KMS-11 (cell line): Measurements from ENCODE around the gene SLC25A26.

Experiments
- H2AFZ ChIP-seq: fragments of 200-600 bp; sonication (generic); 2 replicates; pipeline ENCODE4 v1.6.1; 2016; ENCODE audit warnings: antibody characterized with exemption, mixed run types, low read depth
- H3K27ac ChIP-seq: fragments of 200-600 bp; sonication (generic); 2 replicates; pipeline ENCODE4 v1.6.1; 2016; ENCODE audit warnings: mild to moderate bottlenecking, mixed run types
- H3K27me3 ChIP-seq: fragments of 200-600 bp; sonication (generic); 2 replicates; pipeline ENCODE4 v1.6.1; 2017; ENCODE audit warnings: mild to moderate bottlenecking, low read depth, mixed run types, moderate library complexity; ENCODE audit not compliant: insufficient read depth
- H3K36me3 ChIP-seq: fragments of 200-600 bp; sonication (generic); 2 replicates; pipeline ENCODE4 v1.6.1; 2017; ENCODE audit warnings: mild to moderate bottlenecking, mixed run types; ENCODE audit not compliant: insufficient read depth
- H3K4me1 ChIP-seq: fragments of 200-600 bp; sonication (generic); 2 replicates; pipeline ENCODE4 v1.6.1; 2016; ENCODE audit warnings: mild to moderate bottlenecking, low read depth, mixed run types; ENCODE audit not compliant: poor library complexity, severe bottlenecking
- H3K4me2 ChIP-seq: fragments of 200-600 bp; sonication (generic); 2 replicates; pipeline ENCODE4 v1.7.0; 2016; ENCODE audit warnings: mild to moderate bottlenecking, mixed run types
- H3K4me3 ChIP-seq: fragments of 200-600 bp; sonication (generic); IDR thresholded peaks from 2 replicates; pipeline ENCODE4 v1.6.1; 2017; ENCODE audit warnings: low read depth, low read length, mixed read lengths; ENCODE audit not compliant: insufficient read depth
- H3K79me2 ChIP-seq: fragments of 200-600 bp; sonication (generic); 2 replicates; pipeline ENCODE4 v1.6.1; 2016; ENCODE audit warnings: low read depth, mixed run types; ENCODE audit not compliant: insufficient read depth
- H3K9ac ChIP-seq: fragments of 200-600 bp; sonication (generic); 2 replicates; pipeline ENCODE4 v1.6.1; 2016; ENCODE audit warnings: mild to moderate bottlenecking, mixed run types
- H4K20me1 ChIP-seq: fragments of 200-600 bp; sonication (generic); 2 replicates; pipeline ENCODE4 v1.6.1; 2016; ENCODE audit warnings: mild to moderate bottlenecking, mixed run types; ENCODE audit not compliant: insufficient read depth
- CTCF ChIP-seq: fragments of 200-600 bp; sonication (generic); conservative IDR thresholded peaks from 2 replicates; pipeline ENCODE4 v1.6.1; 2017; ENCODE audit warnings: low read depth, mild to moderate bottlenecking, antibody characterized with exemption, low read length, moderate library complexity, mixed read lengths

Gene SLC25A26

GRCh38 chr3:66208189-66208588 lies 12.6 kb upstream of the SLC25A26 start:
- Histone ChIP-seq H3K4me2 (no peak overlapping the region), H2AFZ (no peak overlapping the region), H3K9ac (no peak overlapping the region), H3K4me3 (no peak overlapping the region), H3K79me2 (no peaks in the 10 kb centered on the region), H3K36me3 (no peaks in the 10 kb centered on the region), H3K27ac (no peak overlapping the region), H4K20me1 (no peaks in the 10 kb centered on the region), H3K27me3 (no peaks in the 10 kb centered on the region), H3K4me1 (peaks cover 28% of the 10 kb centered on the region)
- no peak for TF ChIP-seq CTCF

GRCh38 chr3:66210687-66211295 lies 10.0 kb upstream of the SLC25A26 start:
- Histone ChIP-seq H3K4me2 (peak overlapping the region; percentile 72; the same call in 1 of the 2 replicates), H2AFZ (no peak overlapping the region), H3K27me3 (no peaks in the 10 kb centered on the region), H3K4me3 (no peak overlapping the region), H4K20me1 (no peaks in the 10 kb centered on the region), H3K27ac (no peak overlapping the region), H3K9ac (no peak overlapping the region), H3K4me1 (peaks cover 28% of the 10 kb centered on the region), H3K79me2 (no peaks in the 10 kb centered on the region), H3K36me3 (no peaks in the 10 kb centered on the region)
- no peak for TF ChIP-seq CTCF

- Histone ChIP-seq H3K4me3 (no peak overlapping the region), H3K27ac (peak overlapping the region; percentile 44; the same call in 1 of the 2 replicates), H3K4me1 (peaks cover 28% of the 10 kb centered on the region), H2AFZ (no peak overlapping the region), H3K36me3 (no peaks in the 10 kb centered on the region), H3K4me2 (peak overlapping the region; percentile 72), H3K79me2 (no peaks in the 10 kb centered on the region), H3K27me3 (no peaks in the 10 kb centered on the region), H4K20me1 (no peaks in the 10 kb centered on the region), H3K9ac (no peak overlapping the region)
- no peak for TF ChIP-seq CTCF
These were observed 9.0 kb upstream of the SLC25A26 start for GRCh38 chr3:66211779-66212178.

- TF ChIP-seq CTCF = no peak
- no peaks in the 10 kb centered on the region for H4K20me1 ChIP-seq
- H2AFZ ChIP-seq = no peak overlapping the region
- no peaks in the 10 kb centered on the region for H3K36me3 ChIP-seq
- H3K4me2 ChIP-seq = no peak overlapping the region
- H3K9ac ChIP-seq = no peak overlapping the region
- H3K4me1 ChIP-seq = peaks cover 31% of the 10 kb centered on the region
- no peak overlapping the region for H3K27ac ChIP-seq
- no peaks in the 10 kb centered on the region for H3K27me3 ChIP-seq
- no peaks in the 10 kb centered on the region for H3K79me2 ChIP-seq
- no peak overlapping the region for H3K4me3 ChIP-seq
These were observed 5.7 kb upstream of the SLC25A26 start for GRCh38 chr3:66215106-66215505.
